Renal pelvis (tissue), 4 donors: ENCODE measurements around the gene ACAD8. TPM values are rescaled to one million over a fixed set of nuclear protein-coding genes. Genes with fewer than 3 reads are reported as not detected.
"Not testable (repeated sequence)": the region's sequence is repeated elsewhere in the genome, so short reads cannot be mapped to it uniquely, and the experiment has no call there.

Source experiments
- DNase-seq: peaks from one replicate; pipeline ENCODE4 v3.0.0-alpha.2; 2013
- polyA plus RNA-seq, 3 donors: library from polyadenylated mRNA; unstranded; fragments of 120-200 nt; gene quantifications; one replicate each; pipeline ENCODE4 v1.2.1, GENCODE V29; 2013; ENCODE audit not compliant: insufficient read length in 3 of 3

ACAD8 gene
- polyA plus RNA-seq, 3 donors = 41.2 to 56.3 (median 50.3) TPM

DNA sequence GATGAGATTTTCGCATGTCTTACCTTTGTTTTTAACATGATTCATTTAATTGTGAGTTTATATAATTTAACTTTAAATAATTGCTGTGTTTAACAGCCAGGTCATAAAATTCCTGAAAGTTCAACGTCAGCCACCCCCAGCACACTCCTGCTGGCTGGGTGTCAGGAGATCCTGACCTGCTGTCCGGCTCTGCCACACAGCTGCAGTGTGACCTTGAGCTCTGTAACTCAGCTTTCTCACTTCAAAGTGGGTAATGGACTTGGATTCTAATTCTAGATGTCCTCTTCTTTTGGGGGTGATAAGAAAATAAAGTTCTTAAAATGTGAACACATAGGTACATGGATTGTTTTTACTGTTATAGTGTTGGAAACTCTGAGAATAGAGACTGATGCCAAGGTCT lies 18.0 kb upstream of the ACAD8 start:
- DNase-seq = no peak

DNA sequence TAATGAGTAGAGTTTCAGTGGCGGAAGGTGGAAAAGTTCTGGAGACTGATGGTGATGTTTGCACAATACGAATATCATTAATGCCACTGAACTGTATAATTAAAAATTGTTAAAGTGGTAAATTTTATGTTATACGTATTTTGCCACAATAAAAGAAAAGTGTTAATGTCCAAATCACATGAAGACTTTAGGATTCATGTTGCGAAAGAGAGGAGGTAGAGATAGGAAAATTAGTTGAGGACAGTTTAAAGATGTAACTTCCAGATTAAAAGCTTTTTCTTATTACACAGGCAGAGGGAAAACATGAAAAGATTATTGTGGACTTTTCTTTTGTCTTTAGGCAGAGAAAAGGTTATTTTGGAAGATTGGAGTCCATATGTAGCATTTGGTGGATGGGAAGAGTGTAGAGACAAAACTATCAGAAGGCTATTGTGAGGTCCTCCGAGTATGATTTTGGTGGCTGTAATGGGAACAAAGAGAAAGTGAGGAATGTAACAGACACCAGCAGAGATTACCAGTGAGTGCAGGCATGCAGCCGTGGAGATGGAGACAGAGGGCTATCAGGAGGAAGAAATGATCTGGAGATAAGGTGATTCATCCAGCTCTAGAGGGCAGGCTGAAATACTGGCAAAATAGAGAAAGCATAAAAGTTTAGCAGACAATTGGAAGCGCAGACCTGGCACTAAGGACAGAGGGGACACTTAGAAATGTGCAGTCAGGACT lies 16.4 kb upstream of the ACAD8 start:
- no peak for DNase-seq

DNA sequence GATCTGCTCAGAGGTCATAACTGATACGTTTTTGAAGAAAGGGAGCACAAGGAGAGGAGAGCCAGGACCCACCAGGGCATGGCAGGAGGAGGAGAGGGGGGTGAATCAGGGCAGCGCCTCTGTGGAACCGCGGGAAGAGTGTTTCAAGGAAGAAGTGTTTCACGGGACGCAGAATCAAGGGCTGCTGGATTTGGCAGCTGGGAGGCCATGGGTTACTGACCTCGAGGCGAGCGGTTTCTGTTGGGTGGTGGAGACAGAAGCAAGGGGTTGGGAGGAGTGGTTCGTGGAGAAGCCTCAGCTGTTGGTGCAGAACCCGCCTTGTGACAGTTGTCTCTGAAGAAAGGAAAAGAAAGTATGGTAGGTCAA lies 15.8 kb upstream of the ACAD8 start:
- DNase-seq = no peak

DNA sequence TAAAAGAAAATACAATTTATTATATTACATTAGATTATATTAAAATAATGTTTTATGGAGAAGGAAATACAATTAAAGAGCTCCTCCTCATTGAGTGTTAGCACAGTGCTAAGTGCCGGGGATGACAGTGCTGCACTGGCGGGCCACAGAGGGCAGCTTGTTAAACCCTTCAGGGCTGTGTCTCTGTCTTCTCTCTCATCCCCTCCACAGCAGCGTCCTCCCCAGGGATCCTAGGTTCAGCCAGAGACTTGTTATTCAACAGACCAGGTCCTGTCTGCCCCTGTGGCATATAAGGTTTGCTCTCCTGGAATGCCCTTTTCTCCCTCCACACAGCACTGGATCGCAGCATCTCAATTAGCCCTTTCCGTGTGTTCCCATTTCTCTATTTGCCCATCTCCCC lies 14.4 kb upstream of the ACAD8 start:
- no peak for DNase-seq

DNA sequence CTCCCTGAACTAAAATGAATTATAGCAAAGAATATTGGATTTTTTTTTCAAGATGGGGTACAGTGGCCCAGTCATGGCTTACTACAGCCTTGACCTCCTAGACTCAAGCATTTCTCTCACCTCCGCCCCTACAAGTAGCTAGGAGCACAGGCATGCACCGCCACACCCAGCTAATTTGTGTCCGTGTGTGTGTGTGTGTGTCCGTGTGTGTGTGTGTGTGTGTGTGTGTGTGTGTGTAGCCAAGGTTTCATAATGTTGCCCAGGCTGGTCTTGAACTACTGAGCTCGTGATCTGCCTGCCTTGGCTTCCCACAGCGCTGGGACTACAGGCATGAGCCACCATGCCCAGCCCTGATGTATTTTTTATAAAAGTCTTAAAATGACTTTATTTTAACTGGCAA lies 12.8 kb upstream of the ACAD8 start:
- no peak for DNase-seq

DNA sequence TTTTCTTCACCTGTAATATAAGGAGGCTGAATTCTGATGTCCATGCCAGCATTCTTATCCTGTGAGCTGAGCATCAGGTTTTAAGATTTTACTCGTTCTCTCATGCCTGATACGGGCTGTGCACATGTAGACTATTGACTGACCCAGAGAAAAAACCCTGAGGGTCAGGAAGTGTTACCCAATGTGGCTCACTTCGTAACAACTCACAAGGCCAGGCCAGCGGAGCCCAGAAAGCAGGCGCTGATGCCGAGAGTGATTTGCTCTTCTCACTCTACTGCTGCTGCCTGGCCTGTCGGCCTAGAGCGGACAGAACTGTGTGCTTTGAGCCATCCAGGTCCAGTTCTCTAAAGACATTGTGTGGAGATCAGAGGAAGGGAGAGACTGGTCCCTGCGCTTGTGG lies 11.0 kb upstream of the ACAD8 start:
- no peak for DNase-seq

DNA sequence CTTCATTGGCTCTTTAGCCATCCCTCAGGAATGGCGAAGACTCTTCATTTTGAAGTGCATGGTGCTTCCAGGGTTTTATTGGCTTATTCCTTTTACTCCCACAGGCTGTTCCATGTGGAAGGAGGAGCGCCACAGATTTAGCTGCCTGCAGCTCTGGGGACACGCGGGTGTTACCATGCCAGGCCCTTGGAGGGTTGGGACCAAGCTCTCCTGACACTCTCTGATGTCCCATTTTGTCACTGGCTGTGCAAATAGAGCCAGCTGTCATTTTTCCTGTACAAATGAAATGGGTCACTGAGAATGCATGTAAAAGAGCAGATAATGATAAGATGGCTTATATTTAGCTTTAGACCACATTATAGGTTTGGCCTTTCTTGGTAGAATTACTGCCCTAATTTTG lies 9.5 kb upstream of the ACAD8 start:
- DNase-seq = no peak

DNA sequence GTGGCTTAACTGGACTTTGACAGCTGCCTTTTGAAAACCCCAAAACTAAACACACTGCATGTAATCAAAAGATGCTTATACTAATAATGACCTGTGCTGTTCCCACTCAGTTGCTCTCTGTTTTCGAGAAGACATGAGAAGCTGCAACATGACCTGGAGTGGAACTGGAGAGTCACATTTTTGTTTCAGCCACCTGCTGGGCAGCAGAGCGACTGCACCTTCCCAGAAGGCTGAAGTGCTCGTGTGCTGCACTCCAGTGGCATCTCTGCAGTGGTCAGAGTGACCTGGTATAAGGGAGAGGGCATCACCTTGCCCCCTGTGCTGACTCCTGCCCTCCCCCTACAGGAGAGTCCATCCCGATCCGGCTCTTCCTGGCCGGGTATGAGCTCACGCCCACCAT lies 8.8 kb upstream of the ACAD8 start:
- no peak for DNase-seq

DNA sequence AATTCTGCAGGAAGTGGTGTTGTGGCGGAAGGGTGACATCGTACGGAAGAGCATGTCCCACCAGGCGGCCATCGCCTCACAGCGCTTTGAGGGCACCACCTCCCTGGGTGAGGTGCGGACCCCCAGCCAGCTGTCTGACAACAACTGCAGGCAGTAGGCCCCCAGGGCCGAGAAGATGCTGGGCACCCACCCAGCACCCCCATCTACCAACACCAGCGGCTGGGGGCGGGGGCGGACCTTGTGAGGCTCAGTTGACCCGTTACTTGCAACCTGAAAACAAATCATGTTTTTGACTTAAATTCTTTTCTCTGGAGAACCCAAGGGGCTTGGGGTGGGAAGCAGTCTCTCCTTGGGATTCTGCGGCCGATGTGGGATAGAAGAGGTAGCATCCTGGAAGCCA lies 7.9 kb upstream of the ACAD8 start:
- no peak for DNase-seq

DNA sequence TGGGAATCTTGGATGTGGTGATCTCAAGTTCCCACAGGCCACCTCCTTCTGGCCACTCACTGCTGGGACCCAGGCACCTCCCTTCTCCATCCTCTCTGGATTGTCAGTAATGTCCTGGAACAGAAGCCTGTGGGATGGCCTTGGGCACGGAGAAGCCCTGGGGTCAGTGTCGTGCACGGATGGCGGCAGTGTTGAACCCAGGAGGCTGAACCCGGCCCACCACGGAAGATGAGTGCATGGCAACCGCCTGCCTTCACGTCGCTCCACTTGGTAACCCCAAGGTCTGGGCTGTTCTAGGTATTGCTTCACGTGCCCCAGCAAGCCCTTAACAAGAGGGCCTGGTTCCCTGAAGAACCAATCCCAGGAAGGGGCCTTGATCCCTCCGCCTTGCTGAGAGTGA lies 7.3 kb upstream of the ACAD8 start:
- DNase-seq = no peak

DNA sequence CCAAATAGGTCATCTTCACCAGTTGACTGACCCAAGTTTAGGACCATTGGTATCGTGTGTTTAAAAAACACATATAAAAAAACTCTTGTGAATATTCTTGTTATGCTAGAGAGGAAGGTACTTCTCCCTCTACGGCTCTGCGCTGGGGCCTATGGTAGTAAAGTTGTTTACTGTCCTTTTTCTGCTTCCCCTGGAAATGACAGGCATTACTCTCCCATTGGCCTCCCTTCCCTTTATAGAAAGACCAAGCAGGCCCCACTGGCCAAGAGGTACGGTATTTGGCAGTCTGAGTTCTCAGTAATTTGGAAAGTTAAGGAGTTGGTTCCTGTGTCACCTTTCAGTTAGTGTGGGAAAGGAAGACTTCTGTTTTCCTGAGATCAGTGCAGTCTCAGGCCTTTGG lies 6.7 kb upstream of the ACAD8 start:
- DNase-seq = no peak

DNA sequence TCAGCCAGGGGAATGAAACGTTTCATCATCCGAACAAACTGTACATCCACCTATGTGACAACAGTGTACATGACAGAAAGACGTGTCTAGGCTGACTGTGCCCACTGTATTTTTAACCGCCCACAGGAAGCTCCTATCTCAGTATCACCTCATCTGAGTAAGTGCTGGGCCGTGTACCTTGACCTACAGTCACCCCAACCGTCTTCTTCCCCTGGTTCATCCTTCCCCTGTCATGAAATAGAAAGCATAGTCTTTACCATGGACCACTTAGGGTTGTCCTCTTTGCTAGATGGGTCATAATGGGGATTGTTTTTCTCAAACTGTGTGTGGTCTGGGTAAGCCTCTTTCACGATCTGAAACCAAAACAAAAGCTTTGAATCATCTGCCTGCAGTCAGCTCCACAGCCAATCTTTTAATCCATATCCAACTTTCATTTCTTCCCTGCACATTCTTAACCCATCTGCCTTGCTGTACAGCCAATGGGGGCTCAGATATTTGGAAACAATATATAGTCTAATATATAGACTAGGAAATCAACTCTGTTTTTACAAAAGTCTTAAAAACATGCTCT lies 4.4 kb upstream of the ACAD8 start:
- no peak for DNase-seq

DNA sequence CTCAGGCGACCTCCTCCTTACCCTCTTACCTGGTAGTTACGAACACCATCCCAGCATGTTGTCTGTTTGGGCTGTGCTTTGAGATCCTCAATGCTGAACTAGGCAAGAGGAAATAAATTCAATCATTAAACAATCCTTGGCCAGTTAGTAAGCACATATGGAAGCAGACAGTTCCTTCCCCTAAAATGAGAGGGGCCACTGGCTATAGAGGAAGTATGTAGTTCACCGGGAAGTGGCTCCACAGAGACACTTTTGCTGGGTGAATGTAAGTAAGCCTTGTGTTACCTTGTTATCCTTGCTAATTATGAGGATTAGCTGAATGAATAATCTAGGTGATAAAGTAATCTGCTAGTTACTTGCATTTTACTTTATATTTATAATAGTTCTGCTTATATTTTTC lies 3.1 kb upstream of the ACAD8 start:
- no peak for DNase-seq

DNA sequence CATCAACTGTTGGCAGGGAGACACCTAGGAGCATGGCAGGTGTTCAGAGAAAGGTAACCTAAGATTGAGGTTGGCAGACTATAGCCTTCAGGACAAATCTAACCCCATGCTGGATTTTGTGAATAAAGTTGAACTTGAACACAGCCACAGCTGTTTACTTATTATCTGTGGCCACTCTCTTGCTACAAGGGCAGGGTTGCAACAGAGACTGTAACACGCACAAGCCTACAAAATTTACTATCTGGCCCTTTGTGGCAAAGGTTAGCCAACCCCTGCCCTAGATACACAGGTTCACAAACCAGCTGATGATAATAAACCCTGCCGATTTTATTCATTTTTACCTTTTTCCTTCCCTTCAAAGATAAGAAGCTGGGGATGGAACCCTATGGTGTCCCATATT lies 2.7 kb upstream of the ACAD8 start:
- DNase-seq = no peak

DNA sequence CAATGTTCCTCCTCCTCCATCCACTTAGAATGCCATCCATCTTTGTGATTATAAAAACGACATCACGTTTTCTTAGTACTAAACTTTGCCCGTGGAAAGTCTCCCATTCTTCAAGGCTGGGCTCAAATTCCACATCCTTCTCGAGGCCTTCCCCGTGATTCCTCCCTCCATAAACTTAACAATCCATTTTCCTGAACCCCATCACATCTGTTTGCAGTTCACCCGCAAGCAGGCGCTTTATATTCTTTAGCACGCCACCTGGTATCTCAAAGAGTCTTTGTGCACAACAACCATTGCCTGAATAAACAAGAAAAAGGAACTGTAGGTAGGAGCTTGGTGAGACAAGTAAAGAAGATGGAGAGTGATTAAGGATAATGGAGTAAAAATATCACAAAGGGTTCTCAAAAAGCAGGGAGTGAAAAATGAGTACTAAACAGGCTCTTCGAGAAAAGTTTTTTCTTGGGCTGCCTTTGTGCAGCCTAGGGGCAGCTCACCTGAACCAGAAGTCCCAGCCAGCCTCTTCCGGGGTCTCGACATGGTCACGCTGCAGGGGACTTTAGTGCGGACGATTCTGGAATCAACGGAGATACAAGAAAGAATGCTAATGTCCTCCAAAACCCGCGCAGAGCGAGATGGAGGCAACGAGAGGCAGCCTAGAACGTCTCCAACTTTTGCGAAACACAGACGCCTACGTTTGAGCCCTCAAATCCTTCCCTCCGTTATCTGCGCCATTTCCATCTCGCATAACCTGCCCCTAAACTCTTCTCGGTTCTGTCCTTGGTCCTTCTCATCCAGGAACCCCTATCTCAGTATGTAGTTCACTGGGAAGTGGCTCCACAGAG lies 801 bp upstream of the ACAD8 start:
- no peak for DNase-seq

DNA sequence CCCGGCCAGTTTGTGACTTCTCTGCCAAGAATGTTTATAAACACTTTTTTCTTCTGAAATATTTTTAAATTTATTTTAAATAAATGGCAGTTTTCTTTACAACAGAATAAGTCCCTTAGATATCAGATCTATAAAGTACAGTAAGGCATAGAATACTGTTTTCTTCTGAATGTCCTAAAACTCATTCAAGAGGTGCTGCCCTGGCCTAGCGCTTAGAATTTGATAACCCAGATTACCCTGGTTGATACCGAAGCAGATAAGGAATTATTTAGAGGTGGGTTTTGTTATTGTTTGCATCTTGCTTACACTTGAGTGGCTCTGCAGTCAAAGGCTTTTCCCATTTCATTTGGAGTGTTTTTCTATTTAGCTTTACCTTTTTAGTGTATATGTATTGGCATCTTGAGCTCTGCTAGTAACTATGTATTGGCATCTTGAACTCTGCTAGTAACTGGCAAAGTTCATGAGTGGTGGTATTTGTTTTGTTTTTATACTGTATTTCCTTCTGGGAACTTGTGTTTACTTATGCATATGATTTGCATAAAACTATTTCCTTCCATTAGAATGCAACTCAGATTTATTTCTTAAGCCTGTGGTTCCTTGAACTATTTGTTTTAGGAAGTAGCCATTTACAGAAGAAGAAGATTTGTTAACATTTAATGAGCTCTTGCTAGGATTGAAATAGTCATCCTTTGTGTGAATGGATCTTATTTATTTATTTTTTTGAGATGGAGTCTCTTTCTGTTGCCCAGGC lies 1.2 kb downstream of the ACAD8 start:
- no peak for DNase-seq

DNA sequence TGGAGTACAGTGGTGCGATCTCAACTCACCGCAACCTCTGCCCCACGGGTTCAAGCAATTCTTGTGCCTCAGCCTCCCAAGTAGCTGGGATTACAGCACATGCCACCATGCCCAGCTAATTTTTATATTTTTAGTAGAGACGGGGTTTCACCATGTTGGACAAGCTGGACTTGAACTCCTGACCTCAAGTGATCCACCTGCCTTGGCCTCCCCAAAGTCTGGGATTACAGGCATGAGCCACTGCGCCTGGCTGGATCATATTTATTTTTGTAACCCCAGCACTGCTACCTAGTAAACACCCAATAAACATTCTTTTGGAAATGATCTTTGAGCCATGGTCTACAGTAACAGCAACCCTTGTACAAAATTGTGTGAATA lies 1.8 kb downstream of the ACAD8 start:
- DNase-seq = not testable (repeated sequence)

DNA sequence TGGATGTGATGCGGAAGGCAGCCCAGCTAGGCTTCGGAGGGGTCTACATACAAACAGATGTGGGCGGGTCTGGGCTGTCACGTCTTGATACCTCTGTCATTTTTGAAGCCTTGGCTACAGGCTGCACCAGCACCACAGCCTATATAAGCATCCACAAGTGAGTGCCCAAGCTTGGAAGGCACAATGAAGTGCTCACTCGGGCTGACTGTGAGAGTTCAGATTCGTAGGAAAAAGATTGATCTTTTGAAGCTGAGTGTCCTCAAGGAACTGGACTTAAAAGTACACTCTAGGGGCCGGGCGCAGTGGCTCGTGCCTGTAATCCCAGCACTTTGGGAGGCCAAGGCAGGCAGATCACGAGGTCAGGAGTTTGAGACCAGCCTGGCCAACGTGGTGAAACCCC lies 3.7 kb downstream of the ACAD8 start:
- no peak for DNase-seq

DNA sequence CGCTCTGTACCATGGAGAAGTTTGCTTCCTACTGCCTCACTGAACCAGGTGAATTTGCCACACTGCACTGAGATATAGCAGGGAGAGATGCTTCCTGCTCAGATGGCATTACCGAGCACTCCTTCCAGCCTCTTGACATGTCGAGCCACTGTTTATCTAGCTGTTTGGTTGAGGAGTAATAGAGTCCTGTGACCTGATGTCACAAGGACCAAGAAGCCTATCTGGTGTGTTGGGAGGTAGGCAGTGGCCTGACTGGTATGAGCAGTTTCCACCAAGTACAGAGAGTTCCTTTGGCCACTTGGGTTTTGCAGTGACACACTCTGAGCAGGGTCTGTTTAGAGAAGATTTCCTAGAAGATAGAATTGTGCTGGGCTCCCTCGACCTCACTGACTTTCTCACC lies 5.2 kb downstream of the ACAD8 start:
- DNase-seq = no peak

DNA sequence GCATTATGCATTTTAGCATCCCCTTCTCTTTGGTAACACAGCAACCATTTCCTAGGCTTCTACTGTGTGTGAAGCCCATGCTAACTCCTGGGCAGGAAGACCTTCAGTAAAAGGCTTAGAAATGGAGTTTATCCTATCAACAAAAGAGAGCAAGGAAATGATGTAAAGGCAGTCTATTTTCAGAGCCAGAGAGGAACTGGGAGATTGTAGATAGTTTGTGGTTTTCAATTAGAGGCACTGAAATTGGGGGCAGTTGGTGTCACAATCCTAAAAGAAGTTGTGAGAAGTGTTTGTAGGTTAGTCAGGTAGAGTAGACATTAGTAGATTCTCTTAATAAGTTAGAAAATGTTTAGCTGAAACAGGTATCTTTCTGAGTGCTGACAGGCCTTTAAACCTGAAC lies 7.1 kb downstream of the ACAD8 start:
- DNase-seq = no peak

DNA sequence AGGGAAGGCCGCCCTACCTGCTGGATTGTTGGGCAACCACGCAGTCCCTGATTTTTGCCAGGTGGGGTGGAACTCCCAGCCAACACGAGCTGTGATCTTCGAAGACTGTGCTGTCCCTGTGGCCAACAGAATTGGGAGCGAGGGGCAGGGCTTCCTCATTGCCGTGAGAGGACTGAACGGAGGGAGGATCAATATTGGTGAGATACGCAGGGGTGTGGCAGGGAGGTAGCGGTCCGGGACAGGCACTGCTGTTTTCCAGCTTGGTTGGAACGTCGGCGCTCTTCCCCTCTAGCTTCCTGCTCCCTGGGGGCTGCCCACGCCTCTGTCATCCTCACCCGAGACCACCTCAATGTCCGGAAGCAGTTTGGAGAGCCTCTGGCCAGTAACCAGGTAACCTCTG lies 7.6 kb downstream of the ACAD8 start:
- DNase-seq = no peak

DNA sequence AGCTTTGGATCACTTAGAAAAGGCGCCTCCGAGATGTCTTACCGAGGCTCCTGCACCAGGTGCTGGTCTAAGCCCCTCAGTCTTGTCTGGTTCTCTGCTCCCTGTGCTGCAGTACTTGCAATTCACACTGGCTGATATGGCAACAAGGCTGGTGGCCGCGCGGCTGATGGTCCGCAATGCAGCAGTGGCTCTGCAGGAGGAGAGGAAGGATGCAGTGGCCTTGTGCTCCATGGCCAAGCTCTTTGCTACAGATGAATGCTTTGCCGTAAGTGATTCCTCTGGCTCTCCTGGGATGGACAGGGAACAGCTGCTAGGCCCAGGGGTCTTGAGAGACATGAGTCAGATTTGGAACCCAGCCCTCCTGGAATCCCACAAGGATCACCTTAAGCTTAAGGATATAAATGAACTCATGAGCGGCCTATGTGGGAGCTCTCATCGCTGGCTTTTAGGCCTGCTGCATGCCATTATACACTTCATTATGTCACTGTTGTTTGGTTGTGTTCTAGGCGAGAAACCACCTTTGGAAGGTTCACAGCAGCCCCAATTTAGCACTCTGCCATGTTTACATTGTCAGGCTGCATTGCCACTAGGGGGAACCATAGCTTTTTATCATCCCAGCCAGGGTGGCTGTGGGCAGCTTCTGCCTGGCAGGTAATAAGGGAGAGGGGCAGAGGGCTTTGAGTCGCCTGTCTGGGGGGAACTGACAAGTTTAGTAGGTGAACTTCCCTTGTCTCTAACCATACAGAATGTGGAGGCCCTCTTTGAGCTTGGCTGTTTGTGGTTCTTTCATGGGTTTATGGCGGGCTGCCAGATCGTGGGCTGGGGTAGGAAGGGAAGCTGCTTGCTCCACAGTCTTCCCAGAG lies 8.5 kb downstream of the ACAD8 start:
- no peak for DNase-seq
